ENCODE measurements around the gene SYNPO. TPM values are rescaled to one million over a fixed set of nuclear protein-coding genes. Genes with fewer than 3 reads are reported as not detected.

The SYNPO gene
- total RNA-seq, 1 donor from 2014 or later, result 86.6 TPM

GRCh38 chr5:150659360-150660107 lies 19.1 kb downstream of the SYNPO start:
- peak overlapping the region; percentile 88 for H3K27ac Mint-ChIP-seq
- H3K4me1 Mint-ChIP-seq, result peaks cover 30% of the 10 kb centered on the region
- DNase-seq (ENCODE audit: low spot score in 2 of 2, unreplicated experiment in 2 of 2), result peak in 1 of 2 experiments; percentile 7
- H3K4me3 Mint-ChIP-seq, result no peak overlapping the region
- TF ChIP-seq CTCF (IDR thresholded peaks at IDR 0.05; ENCODE audit: unreplicated experiment), result no peak
- peaks cover 2% of the 10 kb centered on the region for H3K27me3 Mint-ChIP-seq (ENCODE audit: low read depth)
- no peaks in the 10 kb centered on the region for H3K9me3 Mint-ChIP-seq
- no peaks in the 10 kb centered on the region for H3K36me3 Mint-ChIP-seq

- peaks cover 30% of the 10 kb centered on the region for H3K4me1 Mint-ChIP-seq
- no peak overlapping the region for H3K4me3 Mint-ChIP-seq
- no peaks in the 10 kb centered on the region for H3K36me3 Mint-ChIP-seq
- peaks cover 2% of the 10 kb centered on the region for H3K27me3 Mint-ChIP-seq (ENCODE audit: low read depth)
- DNase-seq (ENCODE audit: low spot score in 2 of 2, unreplicated experiment in 2 of 2), result peak in 1 of 2 experiments; percentile 37
- no peaks in the 10 kb centered on the region for H3K9me3 Mint-ChIP-seq
- H3K27ac Mint-ChIP-seq, result peak overlapping the region; percentile 88
- no peak for TF ChIP-seq CTCF (IDR thresholded peaks at IDR 0.05; ENCODE audit: unreplicated experiment)
Measured at GRCh38 chr5:150660108-150660831, 19.8 kb downstream of the SYNPO start.

- H3K4me1 Mint-ChIP-seq, result peaks cover 27% of the 10 kb centered on the region
- no peaks in the 10 kb centered on the region for H3K9me3 Mint-ChIP-seq
- peak within 1 kb of the TSS; percentile 88 for H3K27ac Mint-ChIP-seq
- no peak for DNase-seq (ENCODE audit: low spot score in 2 of 2, unreplicated experiment in 2 of 2)
- peaks cover 2% of the 10 kb centered on the region for H3K27me3 Mint-ChIP-seq (ENCODE audit: low read depth)
- no peaks in the 10 kb centered on the region for H3K36me3 Mint-ChIP-seq
- H3K4me3 Mint-ChIP-seq, result no peak within 1 kb of the TSS
- no peak for TF ChIP-seq CTCF (IDR thresholded peaks at IDR 0.05; ENCODE audit: unreplicated experiment)
Measured at GRCh38 chr5:150661086-150661485, 20.6 kb downstream of the SYNPO start, which contains the start of gene MYOZ3. Gene MYOZ3 (plus strand): TSS chr5:150661251. CDS start chr5:150662942, 1,691 bp downstream.

- H3K4me3 Mint-ChIP-seq, result no peak overlapping the region
- DNase-seq (ENCODE audit: low spot score in 2 of 2, unreplicated experiment in 2 of 2), result peak in 1 of 2 experiments; percentile 9
- H3K36me3 Mint-ChIP-seq, result no peaks in the 10 kb centered on the region
- H3K27me3 Mint-ChIP-seq (ENCODE audit: low read depth), result peaks cover 2% of the 10 kb centered on the region
- no peaks in the 10 kb centered on the region for H3K9me3 Mint-ChIP-seq
- peaks cover 27% of the 10 kb centered on the region for H3K4me1 Mint-ChIP-seq
- no peak overlapping the region for H3K27ac Mint-ChIP-seq
- TF ChIP-seq CTCF (IDR thresholded peaks at IDR 0.05; ENCODE audit: unreplicated experiment), result no peak
Measured at GRCh38 chr5:150661821-150662596, 21.5 kb downstream of the SYNPO start.

- DNase-seq (ENCODE audit: low spot score in 2 of 2, unreplicated experiment in 2 of 2), result peak in 1 of 2 experiments; percentile 34
- H3K4me1 Mint-ChIP-seq, result peaks cover 21% of the 10 kb centered on the region
- H3K27me3 Mint-ChIP-seq (ENCODE audit: low read depth), result peaks cover 2% of the 10 kb centered on the region
- no peaks in the 10 kb centered on the region for H3K9me3 Mint-ChIP-seq
- H3K36me3 Mint-ChIP-seq, result no peaks in the 10 kb centered on the region
- no peak for TF ChIP-seq CTCF (IDR thresholded peaks at IDR 0.05; ENCODE audit: unreplicated experiment)
- no peak overlapping the region for H3K27ac Mint-ChIP-seq
- H3K4me3 Mint-ChIP-seq, result no peak overlapping the region
Measured at GRCh38 chr5:150662731-150663516, 22.5 kb downstream of the SYNPO start.
